Pons (tissue), 1 donor: ENCODE measurements around the gene BUB1B.
"Not testable (repeated sequence)": the region's sequence is repeated elsewhere in the genome, so short reads cannot be mapped to it uniquely, and the experiment has no call there.

Experiments used
- DNase-seq: peaks from one replicate; pipeline ENCODE4 v3.0.0-alpha.2; 2016; ENCODE audit warnings: low spot score

Gene BUB1B, protein sequence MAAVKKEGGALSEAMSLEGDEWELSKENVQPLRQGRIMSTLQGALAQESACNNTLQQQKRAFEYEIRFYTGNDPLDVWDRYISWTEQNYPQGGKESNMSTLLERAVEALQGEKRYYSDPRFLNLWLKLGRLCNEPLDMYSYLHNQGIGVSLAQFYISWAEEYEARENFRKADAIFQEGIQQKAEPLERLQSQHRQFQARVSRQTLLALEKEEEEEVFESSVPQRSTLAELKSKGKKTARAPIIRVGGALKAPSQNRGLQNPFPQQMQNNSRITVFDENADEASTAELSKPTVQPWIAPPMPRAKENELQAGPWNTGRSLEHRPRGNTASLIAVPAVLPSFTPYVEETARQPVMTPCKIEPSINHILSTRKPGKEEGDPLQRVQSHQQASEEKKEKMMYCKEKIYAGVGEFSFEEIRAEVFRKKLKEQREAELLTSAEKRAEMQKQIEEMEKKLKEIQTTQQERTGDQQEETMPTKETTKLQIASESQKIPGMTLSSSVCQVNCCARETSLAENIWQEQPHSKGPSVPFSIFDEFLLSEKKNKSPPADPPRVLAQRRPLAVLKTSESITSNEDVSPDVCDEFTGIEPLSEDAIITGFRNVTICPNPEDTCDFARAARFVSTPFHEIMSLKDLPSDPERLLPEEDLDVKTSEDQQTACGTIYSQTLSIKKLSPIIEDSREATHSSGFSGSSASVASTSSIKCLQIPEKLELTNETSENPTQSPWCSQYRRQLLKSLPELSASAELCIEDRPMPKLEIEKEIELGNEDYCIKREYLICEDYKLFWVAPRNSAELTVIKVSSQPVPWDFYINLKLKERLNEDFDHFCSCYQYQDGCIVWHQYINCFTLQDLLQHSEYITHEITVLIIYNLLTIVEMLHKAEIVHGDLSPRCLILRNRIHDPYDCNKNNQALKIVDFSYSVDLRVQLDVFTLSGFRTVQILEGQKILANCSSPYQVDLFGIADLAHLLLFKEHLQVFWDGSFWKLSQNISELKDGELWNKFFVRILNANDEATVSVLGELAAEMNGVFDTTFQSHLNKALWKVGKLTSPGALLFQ

GRCh38 chr15:40160689-40161688 lies at the start of gene BUB1B:
Gene BUB1B (plus strand): TSS chr15:40161069. CDS start chr15:40161221, 152 bp downstream.
- peak; percentile 96 for DNase-seq

DNA sequence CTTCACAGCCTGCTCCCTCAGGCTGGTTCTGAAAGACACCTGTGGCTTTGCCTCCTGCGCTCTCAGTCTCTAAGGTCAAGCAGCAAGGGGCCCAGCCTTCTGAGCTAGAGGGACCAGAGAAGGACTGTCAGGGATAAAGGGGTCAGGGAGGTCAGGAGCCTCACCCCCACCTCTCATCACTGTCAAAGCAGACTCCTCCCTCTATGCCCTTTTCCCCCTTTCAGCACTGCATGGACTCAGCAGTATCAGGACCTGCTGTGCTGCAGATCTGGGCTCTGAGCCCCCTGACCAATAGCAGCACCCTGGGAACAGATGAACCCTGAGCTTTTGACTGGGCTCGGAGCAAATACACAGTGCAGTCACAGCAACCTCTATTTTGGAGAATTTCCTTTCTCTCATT lies 49.0 kb upstream of the BUB1B start:
- DNase-seq, result no peak

DNA sequence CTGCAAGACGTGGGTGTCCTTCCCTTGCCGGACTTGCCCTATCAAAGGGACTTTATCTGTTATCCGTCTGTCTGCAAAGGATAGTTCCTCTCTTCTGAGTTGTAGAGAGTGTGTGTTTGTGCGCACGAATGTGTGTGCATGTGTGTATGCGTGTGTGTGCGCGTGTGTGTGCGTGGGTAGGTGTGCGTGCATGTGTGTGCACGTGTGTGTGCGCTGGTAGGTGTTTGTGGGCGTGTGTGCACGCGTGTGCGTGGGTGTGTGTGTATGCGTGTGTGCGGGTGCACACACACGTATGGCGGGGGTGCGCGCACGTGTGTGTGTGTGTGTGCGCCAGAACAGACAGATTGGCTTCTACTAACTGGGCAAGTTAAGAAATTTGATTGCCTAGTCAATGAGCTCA lies 48.1 kb upstream of the BUB1B start:
- DNase-seq, result no peak

- DNase-seq, result no peak
These were observed 46.7 kb upstream of the BUB1B start for GRCh38 chr15:40114218-40114617.

DNA sequence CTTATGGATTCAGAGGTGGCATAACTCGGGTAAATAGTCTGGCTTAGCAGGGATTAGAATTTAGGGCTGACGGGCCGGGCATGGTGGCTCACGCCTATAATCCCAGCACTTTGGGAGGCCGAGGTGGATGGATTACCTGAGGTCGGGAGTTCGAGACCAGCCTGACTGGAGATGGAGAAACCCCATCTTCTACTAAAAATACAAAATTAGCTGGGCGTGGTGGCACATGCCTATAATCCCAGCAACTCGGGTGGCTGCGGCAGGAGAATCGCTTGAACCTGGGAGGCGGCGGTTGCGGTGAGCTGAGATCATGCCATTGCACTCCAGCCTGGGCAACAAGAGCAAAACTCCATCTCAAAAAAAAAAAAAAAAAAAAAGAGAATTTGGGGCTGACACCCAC lies 45.8 kb upstream of the BUB1B start:
- DNase-seq, result not testable (repeated sequence)

GRCh38 chr15:40115670-40116093 lies 45.2 kb upstream of the BUB1B start:
- peak; percentile 62 for DNase-seq

- no peak for DNase-seq
These were observed 42.4 kb upstream of the BUB1B start for GRCh38 chr15:40118473-40118872.

DNA sequence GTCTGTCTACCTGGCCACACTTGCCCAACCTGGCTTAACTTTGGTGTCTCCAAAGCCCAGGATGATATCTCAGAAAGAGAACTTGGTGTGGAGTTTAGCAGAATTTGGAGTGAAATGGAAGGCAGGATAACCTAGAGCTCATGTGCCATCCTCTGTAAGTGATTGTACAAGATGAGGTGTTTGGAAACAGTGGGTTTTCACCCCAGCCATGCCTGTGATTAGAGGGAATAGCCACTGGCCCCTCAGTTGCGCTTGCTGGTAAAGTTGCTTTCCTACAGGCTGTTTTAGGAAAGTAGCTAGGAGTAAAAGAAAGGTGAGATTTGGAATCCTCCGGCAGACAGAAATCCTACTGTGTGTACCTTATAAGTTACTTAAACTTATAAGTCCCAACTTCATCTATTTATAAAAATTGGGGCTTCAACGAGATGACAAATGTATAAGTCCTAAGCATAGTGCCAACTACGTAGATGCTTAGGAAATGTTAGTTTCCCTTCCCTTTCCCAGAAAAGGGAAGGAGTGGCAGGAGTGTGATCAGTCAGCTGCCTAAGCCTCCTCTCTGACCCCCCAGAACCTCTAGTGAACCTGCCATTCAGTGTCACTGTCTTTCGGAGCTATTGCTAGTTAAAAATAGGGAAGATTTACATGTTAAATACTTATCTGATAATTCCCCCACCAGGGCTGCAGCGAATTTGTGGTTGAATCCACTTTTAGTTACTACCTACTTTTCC lies 38.8 kb upstream of the BUB1B start:
- DNase-seq, result peak; percentile 80

DNA sequence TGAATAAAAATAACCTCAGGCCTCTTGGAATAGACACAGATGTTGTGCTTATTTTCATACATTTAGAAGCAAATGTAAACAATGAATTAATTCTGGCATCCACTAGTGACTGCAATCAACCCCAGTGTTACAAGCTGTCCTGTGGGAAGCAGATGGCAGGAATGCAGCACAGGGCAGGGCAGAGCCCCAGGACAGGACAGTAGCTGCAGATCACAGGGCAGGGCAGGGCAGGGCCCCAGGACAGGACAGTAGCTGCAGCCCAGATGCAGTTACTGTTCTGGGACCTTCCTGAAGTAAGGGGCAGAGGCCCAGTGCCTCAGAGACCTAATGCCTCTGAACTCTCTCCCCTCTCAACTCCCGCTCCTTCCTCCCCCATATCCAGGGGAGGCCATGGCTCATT lies 37.9 kb upstream of the BUB1B start:
- DNase-seq, result not testable (repeated sequence)

DNA sequence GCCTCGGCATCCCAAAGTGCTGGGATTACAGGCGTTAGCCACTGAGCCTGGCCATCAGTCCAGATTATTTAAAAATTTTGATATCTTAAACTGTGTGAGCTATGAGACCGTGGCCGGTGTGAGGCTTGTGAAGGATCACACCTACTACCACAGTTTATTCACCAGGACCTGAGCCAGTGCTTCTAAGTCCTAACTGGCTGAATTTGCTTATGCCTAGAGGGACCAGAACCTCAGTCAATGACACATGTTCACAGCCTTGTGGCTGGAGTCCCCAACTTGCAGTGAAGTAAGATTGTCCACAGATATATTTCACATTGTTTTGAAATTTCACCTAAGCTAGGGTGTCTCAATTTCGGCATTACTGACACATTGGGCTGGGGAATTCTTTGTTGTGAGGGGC lies 37.0 kb upstream of the BUB1B start:
- not testable (repeated sequence) for DNase-seq

DNA sequence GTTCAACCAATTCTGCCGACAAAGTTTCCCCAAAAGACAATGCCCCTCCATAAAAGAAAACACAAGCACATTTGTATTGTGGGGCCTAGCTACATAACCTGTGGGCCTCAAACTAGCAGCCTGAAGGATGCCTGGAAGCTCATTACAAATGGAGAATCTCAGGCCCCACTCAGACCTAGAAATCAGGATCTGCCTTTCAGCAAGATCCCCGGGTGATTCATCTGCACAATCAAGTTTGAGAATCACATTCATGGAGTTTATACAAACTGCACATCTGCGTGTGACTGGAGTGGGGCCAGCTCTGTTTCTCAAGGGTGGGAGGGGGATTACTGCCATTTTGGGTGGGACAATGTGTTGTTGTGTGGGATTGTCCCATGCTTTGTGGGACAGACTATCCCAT lies 36.5 kb upstream of the BUB1B start:
- not testable (repeated sequence) for DNase-seq

DNA sequence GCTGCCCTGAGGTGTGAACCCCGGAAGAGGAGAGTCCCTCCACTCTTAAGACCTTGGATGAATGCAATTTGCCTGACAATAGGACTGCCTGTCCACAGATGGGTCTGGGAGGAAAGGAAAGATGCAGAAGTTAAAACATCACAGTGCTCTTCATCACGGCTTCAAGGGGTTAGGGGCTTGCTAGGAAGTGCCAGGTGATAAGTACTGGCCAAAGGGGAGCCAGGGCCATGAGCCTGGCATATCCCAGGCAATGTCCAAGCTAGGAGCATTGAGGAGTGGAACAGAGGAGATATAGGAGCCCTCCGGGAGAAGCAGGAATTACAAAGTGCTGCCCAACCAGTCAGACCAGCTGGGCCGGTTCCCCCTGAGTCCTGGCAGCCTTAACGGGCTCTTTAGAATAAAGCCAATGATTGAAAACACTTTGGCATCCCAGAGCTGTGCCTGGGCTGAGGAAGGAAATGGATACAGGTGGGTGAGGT lies 36.0 kb upstream of the BUB1B start:
- not testable (repeated sequence) for DNase-seq

- DNase-seq, result no peak
These were observed 34.9 kb upstream of the BUB1B start for GRCh38 chr15:40125950-40126349.

- no peak for DNase-seq
These were observed 31.9 kb upstream of the BUB1B start for GRCh38 chr15:40128766-40129660.

DNA sequence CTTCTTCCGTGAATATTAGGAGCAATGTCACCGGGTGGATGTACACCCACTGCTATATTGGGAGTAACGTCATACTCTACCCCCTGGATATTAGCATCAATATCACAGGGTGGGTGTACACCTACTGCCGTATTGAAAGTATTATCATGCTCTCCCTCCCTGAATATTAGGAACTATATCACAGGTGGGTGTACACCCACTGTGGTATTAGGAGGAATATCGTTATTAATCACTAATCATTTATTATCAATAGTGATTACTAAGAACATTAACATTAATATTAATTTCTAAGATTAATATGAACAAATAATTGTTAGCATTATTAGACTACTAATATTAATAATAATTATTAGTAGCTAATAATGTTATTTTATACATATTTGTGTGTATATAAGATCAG lies 30.8 kb upstream of the BUB1B start:
- DNase-seq, result no peak

GRCh38 chr15:40130799-40131502 lies 29.9 kb upstream of the BUB1B start:
- DNase-seq, result no peak

DNA sequence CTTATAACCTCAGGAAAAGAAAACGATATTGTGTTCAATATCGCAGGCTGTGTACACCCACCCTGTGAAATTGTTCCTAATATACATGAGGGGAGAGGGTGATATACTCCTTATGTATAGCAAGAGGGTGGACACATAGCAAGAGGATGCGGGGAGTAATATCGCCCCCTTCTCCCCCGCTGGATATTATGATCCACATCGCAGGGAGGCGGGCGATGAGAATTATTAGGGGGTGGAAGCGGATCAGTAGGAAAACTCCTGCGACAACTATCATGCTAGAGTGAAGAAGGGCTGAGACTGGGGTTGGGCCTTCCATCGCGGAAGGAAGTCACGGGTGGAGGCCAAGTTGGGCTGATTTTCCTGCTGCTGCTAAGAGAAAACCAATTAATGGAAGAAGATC lies 27.3 kb upstream of the BUB1B start:
- no peak for DNase-seq

DNA sequence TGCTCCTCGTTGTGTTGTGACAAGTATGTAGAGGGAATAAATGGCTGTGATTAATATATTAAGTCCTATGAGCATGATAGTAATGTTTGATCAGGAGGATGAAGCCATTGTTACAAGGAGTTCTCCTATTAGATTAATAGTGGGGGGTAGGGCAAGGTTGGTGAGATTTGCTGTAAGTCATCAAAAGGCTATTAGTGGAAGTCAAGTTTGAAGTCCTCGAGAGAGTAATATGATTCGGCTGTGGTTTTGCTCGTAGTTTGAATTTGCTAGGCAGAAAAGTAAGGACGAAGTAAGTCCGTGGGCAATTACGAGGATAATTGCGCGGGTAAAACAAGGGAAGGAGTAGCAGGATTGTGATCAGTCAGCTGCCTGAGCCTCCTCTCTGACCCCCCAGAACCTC lies 26.0 kb upstream of the BUB1B start:
- DNase-seq, result no peak
